NCI-H748 (cell line): Measurements from ENCODE around the gene ZC3H13.
"Not testable (repeated sequence)": the region's sequence is repeated elsewhere in the genome, so short reads cannot be mapped to it uniquely, and the experiment has no call there.

Experiments
- DNase-seq: peaks from one replicate; lab custom pipeline; 2025; ENCODE audit not compliant: unreplicated experiment; lab: John Stamatoyannopoulos, UW

ZC3H13 gene

GRCh38 chr13:46015366-46015765 is 37.2 kb downstream of the ZC3H13 start:
- DNase-seq: no peak

GRCh38 chr13:46012404-46012803 is 40.1 kb downstream of the ZC3H13 start:
- DNase-seq: no peak

- DNase-seq: no peak
Measured at GRCh38 chr13:46010148-46010547, 42.4 kb downstream of the ZC3H13 start.

GRCh38 chr13:46008631-46009030 is 43.9 kb downstream of the ZC3H13 start:
- no peak for DNase-seq

- no peak for DNase-seq
Measured at GRCh38 chr13:46006688-46007452, 45.7 kb downstream of the ZC3H13 start.

GRCh38 chr13:46004491-46004890 is 48.1 kb downstream of the ZC3H13 start:
- no peak for DNase-seq

- no peak for DNase-seq
Measured at GRCh38 chr13:45996631-45997030, 55.9 kb downstream of the ZC3H13 start.

GRCh38 chr13:45995245-45995644 is 57.3 kb downstream of the ZC3H13 start:
- DNase-seq: no peak

- no peak for DNase-seq
Measured at GRCh38 chr13:45994752-45995151, 57.8 kb downstream of the ZC3H13 start.

- DNase-seq: no peak
Measured at GRCh38 chr13:45989607-45990006, 62.9 kb downstream of the ZC3H13 start.

- DNase-seq: not testable (repeated sequence)
Measured at GRCh38 chr13:45981127-45981526, 71.4 kb downstream of the ZC3H13 start.

GRCh38 chr13:45975337-45975736 is 77.2 kb downstream of the ZC3H13 start:
- no peak for DNase-seq

GRCh38 chr13:45974500-45974899 is 78.0 kb downstream of the ZC3H13 start:
- DNase-seq: no peak

- no peak for DNase-seq
Measured at GRCh38 chr13:45967589-45967988, 85.0 kb downstream of the ZC3H13 start.

GRCh38 chr13:45966715-45967114 is 85.8 kb downstream of the ZC3H13 start:
- DNase-seq: no peak

- no peak for DNase-seq
Measured at GRCh38 chr13:45961468-45961867, 91.1 kb downstream of the ZC3H13 start.

- DNase-seq: peak; percentile 20
Measured at GRCh38 chr13:45954836-45955800, 97.4 kb downstream of the ZC3H13 start.

GRCh38 chr13:45953082-45953481 is 99.5 kb downstream of the ZC3H13 start:
- DNase-seq: no peak

- DNase-seq: no peak
Measured at GRCh38 chr13:45951724-45952123, 100.8 kb downstream of the ZC3H13 start.

GRCh38 chr13:45951166-45951565 is 101.4 kb downstream of the ZC3H13 start:
- DNase-seq: no peak

- no peak for DNase-seq
Measured at GRCh38 chr13:45950386-45951000, 102.1 kb downstream of the ZC3H13 start.

- DNase-seq: no peak
Measured at GRCh38 chr13:45949161-45949560, 103.4 kb downstream of the ZC3H13 start.
